Immature natural killer cell (primary cell): ENCODE data around the gene ZNF853. TPM values are rescaled to one million over a fixed set of nuclear protein-coding genes. Genes with fewer than 3 reads are reported as not detected.
A peak's percentile ranks its signal among the peaks of the same experiment; 100 is the strongest.

Experiments used
- DNase-seq, 3 donors: peaks; one replicate each; pipeline ENCODE4 v3.0.0; 2022; ENCODE audit warnings: mixed read lengths in 1 of 3
- H3K27ac Mint-ChIP-seq, 6 donors: one replicate each; pipeline ENCODE4 v1.8.0; 2020; ENCODE audit warnings: mixed read lengths in 6 of 6, mild to moderate bottlenecking in 5 of 6, inconsistent platforms in 4 of 6, moderate library complexity in 3 of 6
- H3K27me3 Mint-ChIP-seq, 3 donors: one replicate each; pipeline ENCODE4 v1.8.0; 2020 to 2021; ENCODE audit warnings: low read depth in 3 of 3, mild to moderate bottlenecking in 3 of 3, mixed read lengths in 3 of 3, moderate library complexity in 3 of 3, inconsistent platforms in 1 of 3
- H3K36me3 Mint-ChIP-seq, 3 donors: one replicate each; pipeline ENCODE4 v1.8.0; 2020; ENCODE audit warnings: mixed read lengths in 3 of 3, inconsistent platforms in 2 of 3, mild to moderate bottlenecking in 2 of 3
- H3K4me1 Mint-ChIP-seq, 2 donors: one replicate each; pipeline ENCODE4 v1.8.0; 2020; ENCODE audit warnings: inconsistent platforms in 2 of 2, mild to moderate bottlenecking in 2 of 2, mixed read lengths in 2 of 2, moderate library complexity in 1 of 2
- H3K4me3 Mint-ChIP-seq, 5 donors: one replicate each; pipeline ENCODE4 v1.8.0; 2020; ENCODE audit warnings: mild to moderate bottlenecking in 5 of 5, mixed read lengths in 5 of 5, inconsistent platforms in 3 of 5, moderate library complexity in 3 of 5
- H3K9me3 Mint-ChIP-seq, 6 donors: one replicate each; pipeline ENCODE4 v1.8.0; 2020; ENCODE audit warnings: mild to moderate bottlenecking in 6 of 6, mixed read lengths in 6 of 6, inconsistent platforms in 4 of 6, moderate library complexity in 3 of 6
- polyA plus RNA-seq, 3 donors: library from polyadenylated mRNA; unstranded; fragments of 300-500 nt; fragmentation: Illumina TruSeq; gene quantifications; one replicate each; pipeline ENCODE4 v1.2.3, GENCODE V29; 2021

The ZNF853 gene
- polyA plus RNA-seq, 3 donors from 2014 or later = 0.83 to 5.5 (median 3.4) TPM

- DNase-seq = no peak
- H3K27ac Mint-ChIP-seq = no peak overlapping the region
- H3K9me3 Mint-ChIP-seq = no peaks in the 10 kb centered on the region
- H3K4me1 Mint-ChIP-seq = peaks cover 13 to 16% of the 10 kb centered on the region in 2 donors
- no peak overlapping the region for H3K4me3 Mint-ChIP-seq
- H3K36me3 Mint-ChIP-seq = peaks cover 0 to 9% (median 0%) of the 10 kb centered on the region in 3 donors
- no peaks in the 10 kb centered on the region for H3K27me3 Mint-ChIP-seq
Observed at GRCh38 chr7:6643915-6644625, 28.7 kb downstream of the ZNF853 start.

- no peaks in the 10 kb centered on the region for H3K9me3 Mint-ChIP-seq
- H3K36me3 Mint-ChIP-seq = peaks cover 0 to 6% (median 0%) of the 10 kb centered on the region in 3 donors
- no peak overlapping the region for H3K4me3 Mint-ChIP-seq
- no peaks in the 10 kb centered on the region for H3K27me3 Mint-ChIP-seq
- no peak for DNase-seq
- no peak overlapping the region for H3K27ac Mint-ChIP-seq
- H3K4me1 Mint-ChIP-seq = peaks cover 7 to 10% of the 10 kb centered on the region in 2 donors
Observed at GRCh38 chr7:6644728-6645127, 29.3 kb downstream of the ZNF853 start.

- Mint-ChIP-seq H3K36me3 (peaks cover 0 to 22% (median 7%) of the 10 kb centered on the region in 3 donors), H3K27ac (no peak overlapping the region)
Observed at GRCh38 chr7:6646465-6646864, 31.1 kb downstream of the ZNF853 start.

GRCh38 chr7:6647080-6647479, 31.7 kb downstream of the ZNF853 start:
- H3K27me3 Mint-ChIP-seq = peaks cover 0 to 1% (median 0%) of the 10 kb centered on the region in 3 donors
- no peaks in the 10 kb centered on the region for H3K4me1 Mint-ChIP-seq
- H3K27ac Mint-ChIP-seq = no peak overlapping the region
- no peak for DNase-seq
- H3K36me3 Mint-ChIP-seq = peaks cover 0 to 21% (median 10%) of the 10 kb centered on the region in 3 donors
- no peak overlapping the region for H3K4me3 Mint-ChIP-seq
- peaks cover 0 to 3% (median 0%) of the 10 kb centered on the region in 6 donors for H3K9me3 Mint-ChIP-seq

More at GRCh38 chr7:6646465-6646864, 31.1 kb downstream of the ZNF853 start:
- Mint-ChIP-seq H3K4me3 (no peak overlapping the region), H3K9me3 (peaks cover 0 to 3% (median 0%) of the 10 kb centered on the region in 6 donors), H3K4me1 (peaks cover 0 to 2% of the 10 kb centered on the region in 2 donors), H3K27me3 (peaks cover 0 to 1% (median 0%) of the 10 kb centered on the region in 3 donors)
- DNase-seq = no peak

- Mint-ChIP-seq H3K27ac (no peak overlapping the region), H3K36me3 (peaks cover 0 to 21% (median 10%) of the 10 kb centered on the region in 3 donors), H3K27me3 (peaks cover 0 to 1% (median 0%) of the 10 kb centered on the region in 3 donors), H3K4me1 (no peaks in the 10 kb centered on the region), H3K9me3 (peaks cover 0 to 3% (median 0%) of the 10 kb centered on the region in 6 donors), H3K4me3 (no peak overlapping the region)
- DNase-seq = no peak
Observed at GRCh38 chr7:6647541-6647940, 32.1 kb downstream of the ZNF853 start.

GRCh38 chr7:6648066-6648814, 32.8 kb downstream of the ZNF853 start:
- H3K27ac Mint-ChIP-seq = no peak overlapping the region

GRCh38 chr7:6648815-6649104, 33.4 kb downstream of the ZNF853 start:
- no peak for DNase-seq
- H3K4me1 Mint-ChIP-seq = no peaks in the 10 kb centered on the region
- H3K27ac Mint-ChIP-seq = no peak overlapping the region
- no peak overlapping the region for H3K4me3 Mint-ChIP-seq
- peaks cover 0 to 21% (median 10%) of the 10 kb centered on the region in 3 donors for H3K36me3 Mint-ChIP-seq
- peaks cover 0 to 3% (median 0%) of the 10 kb centered on the region in 6 donors for H3K9me3 Mint-ChIP-seq
- H3K27me3 Mint-ChIP-seq = peaks cover 0 to 1% (median 0%) of the 10 kb centered on the region in 3 donors

More at GRCh38 chr7:6648066-6648814, 32.8 kb downstream of the ZNF853 start:
- Mint-ChIP-seq H3K4me3 (no peak overlapping the region), H3K27me3 (peaks cover 0 to 1% (median 0%) of the 10 kb centered on the region in 3 donors), H3K36me3 (peaks cover 0 to 21% (median 10%) of the 10 kb centered on the region in 3 donors), H3K4me1 (no peaks in the 10 kb centered on the region), H3K9me3 (peaks cover 0 to 3% (median 0%) of the 10 kb centered on the region in 6 donors)
- DNase-seq = no peak

GRCh38 chr7:6649241-6649961, 34.0 kb downstream of the ZNF853 start:
- Mint-ChIP-seq H3K9me3 (peaks cover 0 to 3% (median 0%) of the 10 kb centered on the region in 6 donors), H3K27me3 (peaks cover 0 to 1% (median 0%) of the 10 kb centered on the region in 3 donors), H3K4me1 (no peaks in the 10 kb centered on the region), H3K27ac (no peak overlapping the region), H3K4me3 (no peak overlapping the region), H3K36me3 (peaks cover 0 to 21% (median 10%) of the 10 kb centered on the region in 3 donors)
- DNase-seq = no peak

GRCh38 chr7:6650086-6650485, 34.7 kb downstream of the ZNF853 start:
- H3K9me3 Mint-ChIP-seq = peaks cover 0 to 3% (median 0%) of the 10 kb centered on the region in 6 donors
- H3K4me1 Mint-ChIP-seq = no peaks in the 10 kb centered on the region
- peaks cover 1 to 2% (median 2%) of the 10 kb centered on the region in 3 donors for H3K27me3 Mint-ChIP-seq
- no peak overlapping the region for H3K27ac Mint-ChIP-seq
- H3K36me3 Mint-ChIP-seq = peaks cover 4 to 24% (median 13%) of the 10 kb centered on the region in 3 donors
- no peak overlapping the region for H3K4me3 Mint-ChIP-seq
- no peak for DNase-seq

- H3K27ac Mint-ChIP-seq = peak overlapping the region in 2 of 6 donors; percentile 48 to 61
- H3K36me3 Mint-ChIP-seq = peaks cover 7 to 29% (median 18%) of the 10 kb centered on the region in 3 donors
- peaks cover 1 to 4% (median 2%) of the 10 kb centered on the region in 3 donors for H3K27me3 Mint-ChIP-seq
- peaks cover 0 to 3% (median 0%) of the 10 kb centered on the region in 6 donors for H3K9me3 Mint-ChIP-seq
- no peaks in the 10 kb centered on the region for H3K4me1 Mint-ChIP-seq
- DNase-seq = no peak
- H3K4me3 Mint-ChIP-seq = no peak overlapping the region
Observed at GRCh38 chr7:6650521-6651011, 35.2 kb downstream of the ZNF853 start.

- no peak overlapping the region for H3K4me3 Mint-ChIP-seq
- DNase-seq = no peak
- peaks cover 2 to 4% (median 4%) of the 10 kb centered on the region in 3 donors for H3K27me3 Mint-ChIP-seq
- peaks cover 0 to 3% (median 0%) of the 10 kb centered on the region in 6 donors for H3K9me3 Mint-ChIP-seq
- peaks cover 8 to 28% (median 19%) of the 10 kb centered on the region in 3 donors for H3K36me3 Mint-ChIP-seq
- no peak overlapping the region for H3K27ac Mint-ChIP-seq
- H3K4me1 Mint-ChIP-seq = no peaks in the 10 kb centered on the region
Observed at GRCh38 chr7:6651851-6652445, 36.5 kb downstream of the ZNF853 start.

- H3K27me3 Mint-ChIP-seq = peaks cover 2 to 5% (median 4%) of the 10 kb centered on the region in 3 donors
- no peaks in the 10 kb centered on the region for H3K4me1 Mint-ChIP-seq
- H3K36me3 Mint-ChIP-seq = peaks cover 8 to 27% (median 19%) of the 10 kb centered on the region in 3 donors
- H3K27ac Mint-ChIP-seq = no peak overlapping the region
- no peak overlapping the region for H3K4me3 Mint-ChIP-seq
- no peak for DNase-seq
- peaks cover 0 to 3% (median 0%) of the 10 kb centered on the region in 6 donors for H3K9me3 Mint-ChIP-seq
Observed at GRCh38 chr7:6652446-6653011, 37.1 kb downstream of the ZNF853 start.
